MM.1S (cell line): ENCODE results near the gene PTPRD.

Experiments used
- EZH2phosphoT487 ChIP-seq: fragments of 300-600 bp; sonication (generic); IDR thresholded peaks from 2 replicates; pipeline ENCODE4 v1.6.1; 2018; ENCODE audit warnings: antibody characterized with exemption, low read length
- TF ChIP-seq, protein P1 (sequence below): fragments of 300-600 bp; sonication (generic); IDR thresholded peaks from 2 replicates; pipeline ENCODE4 v1.5.1; 2016; ENCODE audit warnings: antibody characterized with exemption, low read length, mixed read lengths

DNA sequence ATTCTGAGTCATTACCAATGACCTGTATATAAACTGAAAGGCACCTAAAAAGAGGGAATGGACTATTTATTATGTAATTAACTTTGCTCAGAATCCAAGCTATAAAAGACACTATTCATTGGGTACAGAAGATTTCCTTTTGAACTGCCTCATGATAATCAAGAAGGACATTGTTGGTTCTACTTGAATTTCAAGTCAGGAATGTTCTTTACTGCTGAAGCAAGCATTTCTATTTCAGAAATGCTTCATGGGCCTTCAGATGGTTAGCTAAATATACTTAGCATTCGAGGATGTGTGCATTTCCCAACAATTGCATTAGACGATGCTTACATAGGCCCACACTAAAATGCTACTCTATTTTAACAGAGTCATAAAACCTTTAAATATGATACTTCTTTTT, 2155.0 kb downstream of the PTPRD start:
- TF ChIP-seq, protein P1, sequence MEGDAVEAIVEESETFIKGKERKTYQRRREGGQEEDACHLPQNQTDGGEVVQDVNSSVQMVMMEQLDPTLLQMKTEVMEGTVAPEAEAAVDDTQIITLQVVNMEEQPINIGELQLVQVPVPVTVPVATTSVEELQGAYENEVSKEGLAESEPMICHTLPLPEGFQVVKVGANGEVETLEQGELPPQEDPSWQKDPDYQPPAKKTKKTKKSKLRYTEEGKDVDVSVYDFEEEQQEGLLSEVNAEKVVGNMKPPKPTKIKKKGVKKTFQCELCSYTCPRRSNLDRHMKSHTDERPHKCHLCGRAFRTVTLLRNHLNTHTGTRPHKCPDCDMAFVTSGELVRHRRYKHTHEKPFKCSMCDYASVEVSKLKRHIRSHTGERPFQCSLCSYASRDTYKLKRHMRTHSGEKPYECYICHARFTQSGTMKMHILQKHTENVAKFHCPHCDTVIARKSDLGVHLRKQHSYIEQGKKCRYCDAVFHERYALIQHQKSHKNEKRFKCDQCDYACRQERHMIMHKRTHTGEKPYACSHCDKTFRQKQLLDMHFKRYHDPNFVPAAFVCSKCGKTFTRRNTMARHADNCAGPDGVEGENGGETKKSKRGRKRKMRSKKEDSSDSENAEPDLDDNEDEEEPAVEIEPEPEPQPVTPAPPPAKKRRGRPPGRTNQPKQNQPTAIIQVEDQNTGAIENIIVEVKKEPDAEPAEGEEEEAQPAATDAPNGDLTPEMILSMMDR: no peak
- TF ChIP-seq EZH2phosphoT487: no peak
